Skeletal muscle tissue (tissue), 4 donors: Measurements from ENCODE around the gene CNEP1R1. TPM values are rescaled to one million over a fixed set of nuclear protein-coding genes. Genes with fewer than 3 reads are reported as not detected.

ENCODE experiments used
- H3K27ac ChIP-seq: one replicate; pipeline ENCODE4 v1.7.0; 2013; ENCODE audit warnings: mild to moderate bottlenecking, low read depth, low read length, inconsistent platforms
- H3K27me3 ChIP-seq, 3 donors: one replicate each; pipeline ENCODE4 v1.7.0; 2013; ENCODE audit warnings: low read length in 3 of 3; ENCODE audit not compliant: control insufficient read depth in 3 of 3, insufficient read depth in 3 of 3
- H3K36me3 ChIP-seq, 3 donors: one replicate each; pipeline ENCODE4 v1.7.0; 2013; ENCODE audit warnings: low read length in 3 of 3; ENCODE audit not compliant: control insufficient read depth in 3 of 3, insufficient read depth in 3 of 3
- H3K4me1 ChIP-seq, 3 donors: one replicate each; pipeline ENCODE4 v1.7.0; 2013; ENCODE audit warnings: low read length in 3 of 3, mild to moderate bottlenecking in 3 of 3; ENCODE audit not compliant: control insufficient read depth in 3 of 3, insufficient read depth in 3 of 3
- H3K4me3 ChIP-seq, 3 donors: one replicate each; pipeline ENCODE4 v1.7.0; 2013; ENCODE audit warnings: low read length in 3 of 3
- H3K9ac ChIP-seq, 3 donors: one replicate each; pipeline ENCODE4 v1.7.0; 2013; ENCODE audit warnings: low read length in 3 of 3, mild to moderate bottlenecking in 3 of 3, moderate library complexity in 2 of 3, low read depth in 1 of 3
- H3K9me3 ChIP-seq, 3 donors: one replicate each; pipeline ENCODE4 v1.7.0; 2013; ENCODE audit warnings: low read length in 3 of 3; ENCODE audit not compliant: control insufficient read depth in 3 of 3
- total RNA-seq: library from RNA; depleted of rRNA; stranded (reverse); fragments of >200 nt; gene quantifications from one replicate; pipeline ENCODE4 v1.2.3, GENCODE V29; 2014
- donor health status: Osteomylitis.

CNEP1R1 gene
- total RNA-seq, 1 donor from 2014 or later: 34.4 TPM

DNA sequence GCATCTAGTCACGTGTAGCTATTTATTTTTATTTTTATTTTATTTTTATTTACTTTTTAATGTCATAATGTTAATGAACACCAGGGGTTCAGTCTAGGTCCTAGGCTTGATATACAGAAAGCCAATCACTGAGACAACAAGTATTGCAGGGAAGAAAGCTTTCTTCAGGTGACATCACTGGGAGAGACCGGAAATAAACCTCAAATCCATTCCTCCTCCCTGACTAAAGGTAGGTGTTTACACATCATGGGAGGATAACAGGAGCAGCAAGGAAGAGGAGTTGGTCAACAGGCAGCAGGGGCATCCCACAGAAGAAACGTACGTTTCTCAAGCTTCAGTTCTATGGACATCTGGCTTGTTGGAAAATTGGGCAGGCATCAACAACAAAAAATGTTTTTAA is 31.2 kb downstream of the CNEP1R1 start:
- Histone ChIP-seq H3K27me3 (no peaks in the 10 kb centered on the region), H3K4me1 (no peaks in the 10 kb centered on the region), H3K27ac (no peak overlapping the region), H3K36me3 (no peaks in the 10 kb centered on the region), H3K4me3 (no peak overlapping the region), H3K9me3 (peaks cover 0 to 6% (median 0%) of the 10 kb centered on the region in 3 donors), H3K9ac (no peak overlapping the region)

DNA sequence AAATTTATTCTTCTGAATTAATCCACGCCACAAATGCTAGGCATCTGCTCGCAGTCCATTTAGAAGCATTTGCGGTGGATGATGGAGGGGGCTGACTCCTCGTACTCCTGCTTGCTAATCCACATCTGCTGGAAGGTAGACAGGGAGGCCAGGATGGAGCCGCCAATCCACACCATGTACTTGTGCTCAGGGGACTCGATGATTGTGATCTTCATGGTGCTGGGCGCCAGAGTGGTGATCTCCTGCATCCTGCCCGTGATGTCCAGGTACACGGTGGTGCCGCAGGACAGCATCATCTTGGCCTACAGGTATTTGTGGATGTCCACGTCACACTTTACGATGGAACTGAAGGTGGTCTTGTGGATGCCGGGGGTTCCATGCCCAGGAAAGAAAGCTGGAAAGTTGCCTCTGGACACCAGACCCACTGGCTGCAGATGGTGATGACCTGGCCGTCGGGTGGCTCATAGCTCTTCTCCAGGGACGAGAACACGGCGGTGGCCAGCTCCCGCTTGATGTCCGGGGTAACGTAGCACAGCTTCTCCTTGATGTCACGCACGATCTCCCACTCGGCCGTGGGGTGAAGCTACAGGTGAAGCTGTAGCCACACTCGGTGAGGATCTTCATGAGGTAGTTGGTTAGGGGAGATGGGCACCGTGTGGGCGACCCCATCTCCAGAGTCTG is 33.2 kb downstream of the CNEP1R1 start:
- H3K36me3 ChIP-seq: no peaks in the 10 kb centered on the region
- no peaks in the 10 kb centered on the region for H3K4me1 ChIP-seq
- H3K27me3 ChIP-seq: no peaks in the 10 kb centered on the region
- H3K27ac ChIP-seq: no peak overlapping the region
- no peak overlapping the region for H3K4me3 ChIP-seq
- H3K9me3 ChIP-seq: peaks cover 0 to 6% (median 0%) of the 10 kb centered on the region in 3 donors
- no peak overlapping the region for H3K9ac ChIP-seq

DNA sequence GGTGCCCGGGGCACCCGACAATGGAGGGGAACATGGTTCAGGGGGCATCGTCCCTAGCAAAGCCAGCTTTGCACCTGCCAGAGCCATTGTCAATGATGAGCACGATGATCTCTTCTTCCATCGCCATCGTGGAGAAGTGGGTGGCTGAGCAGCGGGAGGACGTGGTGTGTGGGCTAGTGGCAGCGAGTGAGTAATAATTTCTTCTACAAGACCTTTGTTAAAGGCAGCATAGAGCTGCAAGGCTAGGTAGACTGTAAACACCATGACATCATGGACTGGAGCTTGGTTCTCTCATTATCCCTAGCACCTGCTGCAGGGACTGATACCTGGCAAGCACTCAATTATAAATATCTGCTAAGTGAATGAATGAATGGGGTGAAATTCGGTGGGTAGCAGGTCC is 34.1 kb downstream of the CNEP1R1 start:
- Histone ChIP-seq H3K9me3 (peaks cover 0 to 6% (median 0%) of the 10 kb centered on the region in 3 donors), H3K4me3 (no peak overlapping the region), H3K4me1 (no peaks in the 10 kb centered on the region), H3K27ac (no peak overlapping the region), H3K27me3 (no peaks in the 10 kb centered on the region), H3K36me3 (no peaks in the 10 kb centered on the region), H3K9ac (no peak overlapping the region)

DNA sequence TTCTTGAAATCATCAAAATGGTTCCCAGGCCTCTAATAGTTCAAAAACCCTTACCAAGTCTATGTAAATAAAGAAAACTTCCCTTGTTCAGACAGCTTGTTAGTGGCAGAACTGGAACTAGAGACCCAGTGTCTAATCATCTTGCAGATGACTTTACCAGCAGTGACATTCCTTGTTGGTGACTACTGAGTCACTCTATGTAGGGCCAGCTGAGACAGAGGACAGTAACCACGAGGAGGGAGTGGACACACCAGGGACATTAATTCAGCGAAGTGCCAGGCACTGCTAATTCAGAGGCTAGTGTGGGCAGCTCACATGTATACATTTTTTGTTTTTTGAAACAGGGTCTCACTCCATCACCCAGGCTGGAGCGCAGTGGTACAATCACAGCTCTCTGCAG is 34.6 kb downstream of the CNEP1R1 start:
- no peak overlapping the region for H3K4me3 ChIP-seq
- H3K36me3 ChIP-seq: no peaks in the 10 kb centered on the region
- H3K9me3 ChIP-seq: peaks cover 0 to 6% (median 0%) of the 10 kb centered on the region in 3 donors
- no peak overlapping the region for H3K9ac ChIP-seq
- H3K4me1 ChIP-seq: no peaks in the 10 kb centered on the region
- H3K27ac ChIP-seq: no peak overlapping the region
- H3K27me3 ChIP-seq: no peaks in the 10 kb centered on the region

DNA sequence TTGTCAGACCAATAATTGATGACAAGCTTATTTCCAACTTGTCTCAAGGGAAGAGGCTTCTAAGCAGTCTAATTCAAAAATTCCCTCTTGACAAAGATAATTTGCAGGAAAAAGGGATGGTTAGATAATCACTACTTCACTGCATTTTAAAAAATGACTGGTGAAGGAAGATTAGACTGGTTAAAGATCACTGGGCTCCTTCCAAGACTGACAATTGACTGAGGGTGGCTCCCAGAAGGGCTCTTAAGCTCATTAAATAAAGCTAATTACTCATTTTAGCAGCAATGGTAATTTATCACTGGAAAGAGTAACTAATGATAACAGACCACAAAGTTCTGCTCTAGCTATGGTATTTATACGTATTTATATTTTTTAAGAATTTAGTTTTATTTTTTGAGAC is 36.3 kb downstream of the CNEP1R1 start:
- H3K4me1 ChIP-seq: peaks cover under 1 to 2% (median 2%) of the 10 kb centered on the region in 3 donors
- H3K27ac ChIP-seq: no peak overlapping the region
- H3K27me3 ChIP-seq: no peaks in the 10 kb centered on the region
- peaks cover 0 to 3% (median 0%) of the 10 kb centered on the region in 3 donors for H3K9me3 ChIP-seq
- H3K4me3 ChIP-seq: no peak overlapping the region
- no peak overlapping the region for H3K9ac ChIP-seq
- H3K36me3 ChIP-seq: no peaks in the 10 kb centered on the region

DNA sequence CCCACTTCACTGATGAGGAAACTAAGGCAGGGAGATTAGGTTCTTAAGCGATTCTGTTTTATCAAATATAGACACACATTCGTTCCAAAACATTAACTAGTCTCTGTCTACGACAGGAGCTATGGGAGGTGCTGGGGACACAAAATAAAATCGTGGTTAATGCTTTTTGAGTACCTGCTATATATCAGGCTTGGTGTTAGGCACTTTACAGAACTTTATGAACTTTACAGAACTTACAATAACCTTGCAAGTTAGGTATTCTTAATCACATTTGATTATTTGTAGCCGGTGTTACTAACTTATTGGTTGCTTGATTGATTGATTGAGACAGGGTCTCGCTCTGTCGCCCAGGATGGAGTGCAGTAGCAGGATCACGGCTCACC is 40.2 kb downstream of the CNEP1R1 start:
- Histone ChIP-seq H3K4me1 (peaks cover 22 to 28% (median 26%) of the 10 kb centered on the region in 3 donors), H3K36me3 (peaks cover 4 to 16% (median 10%) of the 10 kb centered on the region in 3 donors), H3K9ac (no peak overlapping the region), H3K27me3 (no peaks in the 10 kb centered on the region), H3K4me3 (peak overlapping the region; percentile 81 to 97 (median 91)), H3K9me3 (no peaks in the 10 kb centered on the region), H3K27ac (peak overlapping the region; percentile 37)

DNA sequence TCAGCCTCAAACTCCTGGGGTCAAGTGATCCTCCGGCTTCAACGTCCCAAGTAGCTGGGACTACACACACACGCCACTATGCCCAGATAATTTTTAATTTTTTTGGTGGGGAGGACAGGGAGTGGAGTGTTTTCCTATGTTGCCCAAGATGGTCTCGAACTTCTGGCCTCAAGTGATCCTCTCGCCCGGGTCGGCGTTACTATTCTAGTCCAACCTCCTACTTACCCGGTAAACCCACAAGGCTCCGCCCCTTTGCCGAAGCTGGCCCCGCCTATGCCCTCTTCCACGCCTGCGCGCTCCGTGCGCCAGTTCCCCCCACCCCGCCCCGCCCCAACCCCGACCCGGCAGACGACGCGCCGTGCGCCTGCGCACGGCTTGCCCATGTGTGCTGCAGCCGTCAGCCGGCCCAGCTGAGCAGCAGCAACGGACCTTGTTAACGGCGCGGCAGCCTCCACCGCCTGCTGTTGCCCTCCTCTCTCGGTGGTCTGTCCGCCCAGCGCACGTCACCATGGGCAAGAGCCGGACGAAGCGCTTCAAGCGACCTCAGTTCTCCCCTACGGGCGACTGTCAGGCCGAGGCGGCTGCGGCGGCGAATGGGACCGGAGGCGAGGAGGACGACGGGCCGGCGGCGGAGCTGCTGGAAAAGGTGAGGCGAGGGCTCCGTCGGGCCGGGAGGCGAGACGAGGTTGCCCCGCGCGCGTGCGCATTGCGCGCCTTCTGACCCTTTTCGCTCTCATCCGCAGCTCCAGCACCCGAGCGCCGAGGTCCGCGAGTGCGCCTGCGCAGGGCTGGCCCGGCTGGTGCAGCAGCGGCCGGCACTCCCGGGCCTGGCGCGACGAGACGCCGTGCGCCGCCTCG is 40.8 kb downstream of the CNEP1R1 start, which contains the start of gene HEATR3:
Gene HEATR3 (plus strand): TSS at position 347 of the 858 bp plus-strand sequence. CDS start 162 bp downstream, at position 509.
- H3K9ac ChIP-seq: peak within 1 kb of the TSS; percentile 89 to 97 (median 91)
- H3K9me3 ChIP-seq: no peaks in the 10 kb centered on the region
- H3K4me3 ChIP-seq: peak within 1 kb of the TSS; percentile 81 to 97 (median 91)
- H3K4me1 ChIP-seq: peaks cover 22 to 28% (median 26%) of the 10 kb centered on the region in 3 donors
- no peaks in the 10 kb centered on the region for H3K27me3 ChIP-seq
- peaks cover 7 to 21% (median 14%) of the 10 kb centered on the region in 3 donors for H3K36me3 ChIP-seq
- peak within 1 kb of the TSS; percentile 70 for H3K27ac ChIP-seq

DNA sequence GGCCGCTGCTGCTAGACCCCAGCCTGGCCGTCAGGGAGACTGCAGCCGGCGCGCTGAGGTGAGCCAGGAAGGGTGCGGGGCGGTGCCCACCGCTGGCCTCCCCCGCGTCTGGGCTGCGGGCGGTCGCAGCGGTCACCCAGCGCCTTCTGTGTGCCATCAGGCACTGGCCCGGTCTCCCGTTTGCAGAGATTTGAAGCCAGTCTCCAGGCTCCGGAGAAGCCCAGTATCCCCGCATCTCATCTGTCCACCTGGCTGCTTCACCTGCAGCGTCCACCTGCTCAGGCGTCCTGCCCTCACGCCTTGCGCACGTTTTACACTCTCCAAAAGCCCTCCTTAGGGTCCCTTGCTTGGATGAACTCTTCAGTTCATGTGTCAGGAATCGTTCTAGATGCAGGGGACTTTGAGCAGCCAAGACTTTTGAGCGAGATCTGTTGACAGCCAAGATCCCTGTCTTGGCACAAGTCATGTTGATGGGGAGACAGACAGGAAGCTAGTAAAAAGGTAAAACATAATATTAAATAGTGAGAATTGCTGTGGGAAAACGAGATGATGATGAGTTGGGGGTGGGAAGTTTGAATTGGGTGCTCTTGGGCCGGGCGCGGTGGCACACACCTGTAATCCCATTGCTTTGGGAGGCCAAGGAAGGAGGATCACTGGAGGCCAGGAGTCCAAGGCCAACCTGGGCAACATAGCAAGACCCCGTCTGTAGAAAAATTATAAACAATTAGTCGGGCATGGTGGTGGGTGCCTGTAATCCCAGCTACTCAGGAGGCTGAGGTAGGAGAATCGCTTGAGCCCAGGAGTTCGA is 41.7 kb downstream of the CNEP1R1 start:
- Histone ChIP-seq H3K36me3 (peaks cover 8 to 22% (median 16%) of the 10 kb centered on the region in 3 donors), H3K9ac (peak overlapping the region; percentile 89 to 97 (median 91)), H3K27me3 (no peaks in the 10 kb centered on the region), H3K9me3 (no peaks in the 10 kb centered on the region), H3K4me1 (peaks cover 22 to 28% (median 26%) of the 10 kb centered on the region in 3 donors), H3K4me3 (peak overlapping the region; percentile 81 to 97 (median 91)), H3K27ac (peak overlapping the region; percentile 70)

DNA sequence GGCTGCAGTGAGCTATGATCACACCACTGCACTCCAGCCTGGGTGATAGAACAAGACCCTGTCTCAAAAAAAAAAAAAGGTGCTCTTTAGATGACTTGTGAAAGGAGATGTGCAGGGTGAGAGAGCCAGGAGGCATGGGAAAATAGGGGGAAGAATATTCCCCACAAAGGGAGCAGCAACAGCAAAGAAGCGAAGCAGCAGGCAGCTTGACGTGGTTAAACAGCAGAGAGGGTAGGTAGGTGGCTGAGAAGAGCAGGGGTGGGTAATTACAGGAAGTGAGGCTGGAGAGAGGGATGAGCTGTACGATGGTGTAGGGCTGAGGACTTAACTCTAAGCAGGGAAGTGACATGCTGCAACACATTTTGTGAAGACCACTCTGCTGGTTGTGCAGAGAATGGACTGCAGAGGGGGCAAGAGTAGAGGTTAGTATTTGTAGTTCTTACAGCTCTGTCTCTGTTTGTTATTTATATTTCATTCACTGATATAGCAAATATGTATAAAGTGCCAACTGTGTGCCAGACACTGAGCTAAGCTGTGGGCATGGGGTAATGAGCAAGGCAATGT is 42.3 kb downstream of the CNEP1R1 start:
- H3K4me3 ChIP-seq: peak overlapping the region; percentile 13 to 81 (median 38)
- H3K27me3 ChIP-seq: no peaks in the 10 kb centered on the region
- H3K4me1 ChIP-seq: peaks cover 22 to 28% (median 26%) of the 10 kb centered on the region in 3 donors
- H3K9me3 ChIP-seq: no peaks in the 10 kb centered on the region
- no peak overlapping the region for H3K27ac ChIP-seq
- H3K9ac ChIP-seq: peak overlapping the region; percentile 24 to 68 (median 35)
- H3K36me3 ChIP-seq: peaks cover 8 to 22% (median 16%) of the 10 kb centered on the region in 3 donors
